Stimulated activated CD4-positive, alpha-beta T cell treated with anti-CD3 and anti-CD28 coated beads, Interleukin-2, amount 100 ng/mL, for 48 hours (primary cell): ENCODE measurements around the gene FNDC1.

ENCODE experiments used
- DNase-seq, 2 donors: peaks; one replicate each; pipeline ENCODE4 v3.0.0-alpha.2; 2020

Gene FNDC1

DNA sequence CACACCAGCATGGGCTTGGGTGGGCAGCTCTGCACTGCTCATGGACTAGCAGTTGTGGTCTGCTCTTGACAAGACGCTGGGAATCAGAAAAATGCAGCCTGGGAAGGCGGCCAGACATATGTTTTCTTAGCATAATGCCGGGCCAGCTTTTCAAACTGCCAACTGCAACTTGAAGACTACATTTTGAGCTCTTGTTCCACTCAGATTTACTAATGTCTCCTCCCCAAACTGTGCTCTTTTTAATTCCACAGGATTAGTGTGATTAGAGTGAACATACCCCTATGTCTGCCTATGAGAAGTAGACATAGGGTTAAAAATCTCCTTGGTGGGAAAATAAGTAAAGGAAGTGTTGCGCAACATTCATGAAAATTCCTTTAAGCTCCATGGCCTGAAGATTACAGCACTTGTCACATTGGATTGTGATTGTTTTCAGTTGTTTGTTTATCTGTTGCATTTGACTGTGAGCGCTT is 5.3 kb upstream of the FNDC1 start:
- no peak for DNase-seq

DNA sequence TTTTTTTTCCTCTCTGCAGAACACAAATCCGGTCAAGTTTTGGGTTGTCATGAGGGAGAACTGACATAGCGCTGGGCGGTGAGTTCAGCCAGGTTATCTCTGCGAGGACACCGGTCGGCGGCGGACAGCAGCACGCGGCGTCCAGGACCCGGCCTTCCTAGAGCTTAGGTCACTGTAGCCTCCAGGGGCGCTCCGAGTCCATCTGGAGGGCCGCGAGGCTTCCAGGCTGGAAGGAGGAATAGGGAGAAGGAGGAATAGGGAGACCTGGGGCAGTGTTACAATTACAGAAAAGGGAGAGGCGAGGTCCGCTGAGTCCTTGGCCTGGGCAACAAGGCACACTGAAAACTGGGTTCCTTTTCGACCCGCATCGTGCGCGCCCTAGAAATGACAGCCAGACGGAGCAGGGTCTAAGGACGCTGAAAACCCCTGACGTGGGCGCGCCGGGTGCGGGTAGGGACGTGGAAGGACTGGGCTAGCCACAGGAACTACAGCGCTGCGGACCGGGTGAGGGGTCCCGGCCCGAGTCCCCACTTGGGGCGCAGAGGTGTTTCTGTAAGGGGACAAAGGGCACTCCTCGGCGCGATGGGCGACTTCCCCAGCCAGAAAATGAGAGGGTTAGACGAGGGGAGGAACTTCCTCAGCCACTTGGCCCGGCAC is 536 bp upstream of the FNDC1 start:
- DNase-seq = peak in 1 of 2 donors; percentile 4

DNA sequence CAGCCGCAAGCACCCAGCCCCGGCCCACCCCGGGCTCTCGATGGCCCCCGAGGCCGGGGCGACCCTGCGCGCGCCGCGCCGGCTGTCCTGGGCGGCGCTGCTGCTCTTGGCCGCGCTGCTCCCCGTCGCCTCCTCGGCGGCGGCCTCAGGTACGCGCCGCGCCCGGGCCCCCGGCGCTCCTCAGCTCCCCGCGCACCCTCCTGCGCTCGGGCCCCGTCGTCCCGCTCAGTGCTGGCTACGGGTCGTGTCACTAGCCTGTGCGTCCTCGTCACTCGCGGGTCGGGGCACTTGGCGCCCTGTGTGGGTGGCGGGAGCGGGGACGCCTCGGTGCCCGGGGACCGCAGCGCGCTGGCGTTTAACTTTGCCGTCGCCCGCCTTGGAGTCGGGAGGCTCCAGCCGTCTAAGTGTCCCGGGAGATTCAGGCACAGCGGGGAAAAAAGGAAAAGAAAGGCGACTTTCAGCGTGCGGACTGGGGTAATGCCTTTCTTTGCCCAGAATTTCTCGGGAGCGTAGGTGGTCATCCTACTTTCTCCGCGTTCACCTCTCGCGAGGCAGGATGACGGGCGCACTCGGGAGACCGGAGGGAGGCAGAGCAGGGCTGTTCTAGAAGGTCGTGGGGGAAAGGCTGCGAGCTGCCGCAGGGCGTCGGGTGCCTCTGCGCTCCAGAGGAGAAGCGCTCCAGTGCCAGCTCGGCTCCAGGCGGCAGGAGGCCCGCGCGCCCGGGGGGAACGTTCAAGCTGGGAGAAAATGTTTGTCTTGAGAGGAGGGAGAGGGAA is 545 bp downstream of the FNDC1 start:
- DNase-seq = peak in 1 of 2 donors; percentile 19

- no peak for DNase-seq
These were observed 1.1 kb downstream of the FNDC1 start for GRCh38 chr6:159170333-159170672.

DNA sequence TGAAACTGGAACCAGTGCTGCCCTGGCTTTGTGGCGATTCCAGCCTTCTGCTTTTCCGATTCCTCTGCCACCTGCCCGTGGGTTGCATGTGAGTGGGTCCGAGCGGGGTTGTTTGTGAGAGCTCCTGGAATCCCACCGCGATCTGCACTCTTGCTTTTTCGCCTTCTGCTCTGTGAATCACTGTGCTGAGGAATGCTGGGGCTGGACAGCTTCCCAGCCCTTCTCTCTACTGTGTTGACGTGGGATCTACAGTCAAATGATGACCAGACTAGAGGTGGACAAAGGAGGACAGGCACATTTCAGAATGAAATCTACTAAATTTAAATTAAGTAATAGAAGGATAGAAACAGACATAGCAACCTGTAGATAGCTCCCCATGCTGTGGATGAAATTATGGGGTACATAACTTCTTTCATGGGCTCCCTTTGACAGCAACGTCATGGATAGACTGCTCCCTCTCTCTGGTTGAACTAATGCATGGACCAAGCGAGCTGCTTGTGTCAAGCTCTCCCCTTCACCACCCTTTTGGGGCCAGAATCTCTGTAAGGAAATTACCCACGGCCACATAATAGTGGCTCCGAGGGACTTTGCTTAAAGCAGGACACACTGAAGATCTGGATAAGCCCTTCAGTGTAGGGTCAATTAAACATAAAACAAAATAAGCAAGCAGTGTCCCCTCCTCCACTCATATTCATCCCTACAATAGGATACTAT is 2.0 kb downstream of the FNDC1 start:
- DNase-seq = no peak

GRCh38 chr6:159172091-159172491 is 2.9 kb downstream of the FNDC1 start:
- DNase-seq = no peak

- DNase-seq = peak; percentile 78 to 79
These were observed 5.2 kb downstream of the FNDC1 start for GRCh38 chr6:159174263-159174969.

GRCh38 chr6:159176913-159177312 is 7.7 kb downstream of the FNDC1 start:
- no peak for DNase-seq

DNA sequence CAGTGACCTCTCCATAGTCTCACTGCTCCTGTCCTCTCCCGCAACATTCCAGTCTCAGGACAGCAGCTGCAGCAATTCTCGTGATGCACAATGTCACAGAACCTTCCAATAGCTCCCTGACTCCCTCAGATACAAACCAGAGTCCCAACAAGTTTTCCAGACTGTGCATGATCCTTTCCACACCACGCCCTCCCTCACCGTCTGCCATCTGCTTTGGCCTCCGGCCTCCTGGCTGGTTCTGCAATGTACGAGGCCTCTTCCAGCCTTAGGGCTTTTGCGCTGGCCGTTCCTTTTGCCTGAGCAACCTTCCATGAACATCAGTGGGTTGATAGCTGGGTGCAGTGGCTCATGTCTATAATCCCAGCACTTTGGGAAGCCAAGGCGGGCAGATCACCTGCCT is 9.6 kb downstream of the FNDC1 start:
- no peak for DNase-seq

DNA sequence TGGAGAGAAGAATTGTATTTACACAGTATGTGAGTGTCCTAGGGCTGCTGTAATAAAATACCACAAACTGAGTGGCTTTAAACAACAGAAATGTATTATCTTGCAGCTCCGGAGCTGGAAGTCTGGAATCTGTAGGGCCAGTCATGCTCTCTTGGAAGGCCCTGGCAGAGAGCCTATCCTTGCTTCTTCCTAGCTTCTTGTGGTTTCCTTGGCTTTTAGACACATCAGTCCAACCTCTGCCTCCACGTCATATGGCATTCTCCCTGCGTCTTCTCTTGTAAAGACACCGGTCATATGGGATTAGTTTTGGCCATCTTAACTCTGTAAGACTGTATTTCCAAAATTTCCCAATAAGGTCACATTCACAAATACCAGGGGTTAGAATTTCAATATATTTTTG is 10.8 kb downstream of the FNDC1 start:
- no peak for DNase-seq

DNA sequence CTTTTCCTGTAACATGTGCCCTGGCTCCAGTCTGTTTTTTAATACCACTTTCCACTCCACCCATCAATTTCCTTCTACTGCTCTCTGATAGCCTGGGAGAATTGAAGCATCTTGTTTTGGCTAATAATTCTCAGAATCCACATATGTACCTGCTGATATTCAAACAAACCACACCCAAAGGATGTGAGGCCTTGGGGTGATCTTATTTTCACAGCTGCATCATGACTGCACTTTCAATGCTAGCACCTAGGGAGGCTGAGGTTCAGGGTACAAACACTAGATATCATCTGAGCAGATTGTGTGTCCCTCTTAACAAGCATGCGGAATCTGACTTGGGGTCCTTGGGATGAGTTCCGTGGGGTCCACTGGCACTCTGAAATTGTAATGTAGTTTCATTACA is 12.7 kb downstream of the FNDC1 start:
- DNase-seq = no peak

- DNase-seq = no peak
These were observed 15.4 kb downstream of the FNDC1 start for GRCh38 chr6:159184559-159184958.

GRCh38 chr6:159190460-159190859 is 21.3 kb downstream of the FNDC1 start:
- DNase-seq = no peak

DNA sequence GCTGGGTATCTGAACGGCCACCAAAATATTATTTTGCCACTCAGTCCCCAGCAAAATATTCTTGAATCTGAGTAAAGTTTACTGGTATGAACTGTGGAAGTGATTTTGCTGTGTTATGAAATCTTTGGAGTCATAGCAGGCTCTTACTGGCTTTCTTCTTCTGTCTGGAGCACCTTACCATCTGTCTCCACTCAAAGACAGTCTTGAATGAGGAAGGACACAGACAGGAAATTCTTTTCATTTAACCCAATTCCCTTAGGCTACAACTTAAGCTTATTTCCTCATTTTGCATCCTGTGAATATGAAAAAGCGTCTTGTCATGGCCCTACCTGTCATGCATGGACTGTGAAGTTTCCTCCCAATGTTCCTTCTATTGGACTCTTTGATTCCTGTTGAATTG is 24.7 kb downstream of the FNDC1 start:
- DNase-seq = no peak

- no peak for DNase-seq
These were observed 25.2 kb downstream of the FNDC1 start for GRCh38 chr6:159194421-159194820.

GRCh38 chr6:159196430-159196975 is 27.3 kb downstream of the FNDC1 start:
- DNase-seq = no peak

DNA sequence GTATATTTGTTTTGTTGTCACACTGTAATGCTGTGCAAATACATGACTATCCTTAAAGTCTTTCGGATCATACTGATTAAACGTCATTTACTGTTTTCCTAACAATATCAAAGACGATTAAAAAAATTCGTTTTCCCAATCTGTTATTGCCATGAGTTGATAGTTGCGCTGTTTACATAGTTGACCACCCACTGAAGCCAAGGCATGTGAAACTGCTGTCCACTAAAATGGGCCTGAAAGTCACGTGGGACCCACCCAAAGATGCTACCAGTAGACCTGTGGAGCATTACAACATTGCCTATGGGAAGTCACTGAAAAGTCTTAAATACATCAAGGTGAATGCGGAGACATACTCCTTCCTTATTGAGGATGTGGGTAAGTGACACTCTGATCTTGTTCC is 28.1 kb downstream of the FNDC1 start:
- no peak for DNase-seq

- DNase-seq = no peak
These were observed 32.1 kb downstream of the FNDC1 start for GRCh38 chr6:159201336-159201735.

DNA sequence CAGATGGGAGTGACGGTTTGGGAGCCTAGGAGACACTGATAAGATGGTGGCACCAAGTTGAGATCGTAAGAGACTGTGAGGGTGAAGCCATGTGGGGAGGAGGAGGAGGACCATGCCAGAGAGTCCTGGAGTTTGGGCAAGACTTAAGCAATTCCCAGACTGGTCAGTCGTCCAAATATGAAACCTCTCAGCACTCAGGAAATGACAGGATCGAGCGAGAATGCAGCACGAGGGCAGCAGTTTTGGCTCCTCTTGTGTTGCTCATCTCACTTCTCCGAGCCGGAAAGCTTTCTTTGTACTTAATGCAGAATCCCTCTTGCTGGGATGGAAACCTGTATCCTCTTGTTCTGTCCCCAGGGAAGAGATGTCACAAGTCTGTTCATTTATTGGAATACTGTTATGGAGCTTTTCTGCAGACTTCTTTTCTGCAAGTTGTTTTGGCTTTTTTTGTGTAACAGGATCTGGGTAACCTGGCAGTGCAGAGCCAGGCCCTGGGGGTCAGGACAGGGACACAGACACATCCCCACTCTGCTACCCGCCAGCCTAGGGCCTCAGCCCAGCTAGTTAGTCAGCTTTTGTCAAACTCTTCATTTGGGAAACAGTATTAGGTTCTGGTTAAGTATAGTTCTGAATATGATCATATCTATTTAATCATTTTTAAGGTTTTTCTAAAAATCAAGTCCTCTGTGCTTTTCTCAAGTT is 34.3 kb downstream of the FNDC1 start:
- no peak for DNase-seq

DNA sequence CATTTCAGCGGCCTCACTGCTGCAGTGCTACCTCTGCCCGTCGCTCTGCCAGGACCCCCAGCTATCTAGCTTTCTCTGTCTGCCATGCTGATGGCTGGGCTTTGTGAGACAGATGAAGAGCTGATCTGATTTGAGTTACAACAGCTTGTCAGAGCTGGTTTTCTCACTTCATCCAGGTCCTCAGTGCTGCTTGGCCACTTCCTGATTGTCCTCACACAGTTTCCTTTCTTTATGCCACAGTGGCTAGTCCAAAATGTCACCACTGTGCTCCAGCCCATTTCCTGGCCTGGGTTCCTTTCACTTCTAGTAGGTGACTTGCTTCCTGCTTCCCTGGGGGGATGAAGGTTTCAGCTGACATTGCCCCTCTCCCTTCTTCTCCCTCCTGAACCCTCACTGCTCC is 35.4 kb downstream of the FNDC1 start:
- DNase-seq = no peak

DNA sequence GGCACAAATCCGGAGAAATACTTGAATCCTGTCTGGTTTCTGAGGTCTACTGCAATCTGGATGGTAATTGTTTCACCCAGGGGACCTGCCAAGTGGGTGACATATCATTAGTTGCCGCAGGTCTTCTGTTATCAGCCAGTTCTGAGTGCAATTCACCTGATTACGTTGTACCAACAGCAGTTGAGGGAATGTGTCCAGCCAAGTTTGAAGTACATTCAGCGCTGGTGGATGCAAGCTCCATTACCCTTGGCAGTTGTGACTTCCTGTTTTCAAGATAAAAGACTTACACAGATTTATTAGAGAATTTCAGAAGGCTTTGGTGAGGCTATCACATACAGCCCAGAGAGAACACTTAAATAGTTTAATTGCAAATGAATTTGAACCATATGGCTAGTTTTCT is 42.8 kb downstream of the FNDC1 start:
- no peak for DNase-seq

GRCh38 chr6:159212525-159213280 is 43.5 kb downstream of the FNDC1 start:
- no peak for DNase-seq
